ENCODE results near the gene DGCR8.
A peak's percentile ranks its signal among the peaks of the same experiment; 100 is the strongest.

DGCR8 gene

DNA sequence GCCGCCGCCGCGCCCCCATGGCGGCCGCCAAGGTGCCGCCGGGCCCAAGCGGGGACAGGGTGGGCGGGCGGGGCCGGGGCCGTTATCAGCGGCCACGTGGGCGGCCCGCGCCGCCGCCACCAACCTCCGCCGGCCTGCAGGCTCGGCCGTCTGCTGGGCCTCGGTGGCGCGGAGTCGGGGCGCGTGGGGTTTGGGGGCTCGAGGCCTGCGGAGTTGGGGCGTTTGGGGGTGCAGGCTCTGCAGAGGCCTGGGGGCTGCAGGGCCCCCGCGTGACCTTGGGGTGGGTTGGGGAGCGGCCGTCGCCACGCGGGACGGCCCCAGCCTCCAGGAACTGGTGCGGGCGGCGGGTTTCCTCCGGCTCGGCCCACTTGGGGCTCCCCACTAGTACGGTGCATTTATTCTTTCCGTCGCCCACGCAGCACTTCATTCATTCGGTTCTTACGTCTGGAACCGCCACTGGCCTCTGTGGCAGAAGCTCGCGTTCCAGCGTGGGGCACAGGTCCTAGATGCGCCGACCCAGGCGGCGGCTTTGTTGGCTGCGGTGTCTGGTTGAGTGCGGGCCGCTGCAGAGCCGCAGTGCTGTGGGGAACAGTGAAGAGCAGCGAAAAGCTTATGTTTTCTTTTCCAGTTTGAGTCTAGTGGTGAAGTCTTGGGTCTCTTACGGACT lies 37.7 kb downstream of the DGCR8 start:
- Histone ChIP-seq H3K27me3 (ENCODE audit: control insufficient read depth in 1 of 2, insufficient read depth in 2 of 2, low read length in 2 of 2) (no peaks in the 10 kb centered on the region), H3K36me3 (ENCODE audit: insufficient read depth, low read length) (peaks cover 49% of the 10 kb centered on the region), H3K4me1 (ENCODE audit: insufficient read depth, low read length) (peaks cover 23% of the 10 kb centered on the region), H3K4me3 (ENCODE audit: low read depth in 1 of 2, low read length in 2 of 2) (peak overlapping the region; percentile 73 to 78), H3K9ac (ENCODE audit: low read length) (peak overlapping the region; percentile 76), H3K9me3 (ENCODE audit: low read length) (no peaks in the 10 kb centered on the region), H3K27ac (ENCODE audit: low read depth, low read length) (peak overlapping the region; percentile 90)

- peaks cover 23% of the 10 kb centered on the region for H3K4me1 ChIP-seq (ENCODE audit: insufficient read depth, low read length)
- peaks cover 42% of the 10 kb centered on the region for H3K36me3 ChIP-seq (ENCODE audit: insufficient read depth, low read length)
- H3K4me3 ChIP-seq (ENCODE audit: low read depth in 1 of 2, low read length in 2 of 2) = peak overlapping the region; percentile 73 to 78
- H3K9me3 ChIP-seq (ENCODE audit: low read length) = no peaks in the 10 kb centered on the region
- H3K9ac ChIP-seq (ENCODE audit: low read length) = peak overlapping the region; percentile 76
- H3K27me3 ChIP-seq (ENCODE audit: control insufficient read depth in 1 of 2, insufficient read depth in 2 of 2, low read length in 2 of 2) = no peaks in the 10 kb centered on the region
- peak overlapping the region; percentile 66 for H3K27ac ChIP-seq (ENCODE audit: low read depth, low read length)
Measured at GRCh38 chr22:20118300-20119020, 38.4 kb downstream of the DGCR8 start.

DNA sequence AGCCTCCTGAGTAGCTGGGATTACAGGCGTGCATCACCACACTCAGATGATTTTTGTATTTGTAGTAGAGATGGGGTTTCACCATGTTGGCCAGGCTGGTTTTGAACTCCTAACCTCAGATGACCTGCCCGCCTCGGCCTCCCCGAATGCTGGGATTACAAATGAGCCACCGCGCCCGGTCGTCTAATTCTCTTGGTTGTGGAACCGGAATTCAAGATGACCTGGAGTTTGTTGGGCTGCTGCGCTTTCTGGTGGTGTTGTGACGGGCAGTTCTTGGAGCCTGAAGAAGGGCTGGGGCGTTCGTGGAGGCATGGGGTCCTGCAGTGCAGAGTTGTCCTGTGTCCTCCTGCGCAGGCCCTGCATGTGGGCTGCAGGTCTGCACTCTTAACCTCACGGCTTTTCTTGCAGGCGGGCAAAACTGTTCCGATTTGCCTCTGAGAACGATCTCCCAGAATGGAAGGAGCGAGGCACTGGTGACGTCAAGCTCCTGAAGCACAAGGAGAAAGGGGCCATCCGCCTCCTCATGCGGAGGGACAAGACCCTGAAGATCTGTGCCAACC lies 41.9 kb downstream of the DGCR8 start:
- Histone ChIP-seq H3K4me3 (ENCODE audit: low read depth in 1 of 2, low read length in 2 of 2) (no peak overlapping the region), H3K9me3 (ENCODE audit: low read length) (no peaks in the 10 kb centered on the region), H3K36me3 (ENCODE audit: insufficient read depth, low read length) (peaks cover 45% of the 10 kb centered on the region), H3K9ac (ENCODE audit: low read length) (no peak overlapping the region), H3K27ac (ENCODE audit: low read depth, low read length) (no peak overlapping the region), H3K27me3 (ENCODE audit: control insufficient read depth in 1 of 2, insufficient read depth in 2 of 2, low read length in 2 of 2) (no peaks in the 10 kb centered on the region), H3K4me1 (ENCODE audit: insufficient read depth, low read length) (peaks cover 10% of the 10 kb centered on the region)

GRCh38 chr22:20123366-20124082 lies 43.5 kb downstream of the DGCR8 start:
- H3K9me3 ChIP-seq (ENCODE audit: low read length) = no peaks in the 10 kb centered on the region
- no peak overlapping the region for H3K27ac ChIP-seq (ENCODE audit: low read depth, low read length)
- peaks cover 51% of the 10 kb centered on the region for H3K36me3 ChIP-seq (ENCODE audit: insufficient read depth, low read length)
- peaks cover 4% of the 10 kb centered on the region for H3K4me1 ChIP-seq (ENCODE audit: insufficient read depth, low read length)
- no peak overlapping the region for H3K9ac ChIP-seq (ENCODE audit: low read length)
- H3K4me3 ChIP-seq (ENCODE audit: low read depth in 1 of 2, low read length in 2 of 2) = no peak overlapping the region
- no peaks in the 10 kb centered on the region for H3K27me3 ChIP-seq (ENCODE audit: control insufficient read depth in 1 of 2, insufficient read depth in 2 of 2, low read length in 2 of 2)

DNA sequence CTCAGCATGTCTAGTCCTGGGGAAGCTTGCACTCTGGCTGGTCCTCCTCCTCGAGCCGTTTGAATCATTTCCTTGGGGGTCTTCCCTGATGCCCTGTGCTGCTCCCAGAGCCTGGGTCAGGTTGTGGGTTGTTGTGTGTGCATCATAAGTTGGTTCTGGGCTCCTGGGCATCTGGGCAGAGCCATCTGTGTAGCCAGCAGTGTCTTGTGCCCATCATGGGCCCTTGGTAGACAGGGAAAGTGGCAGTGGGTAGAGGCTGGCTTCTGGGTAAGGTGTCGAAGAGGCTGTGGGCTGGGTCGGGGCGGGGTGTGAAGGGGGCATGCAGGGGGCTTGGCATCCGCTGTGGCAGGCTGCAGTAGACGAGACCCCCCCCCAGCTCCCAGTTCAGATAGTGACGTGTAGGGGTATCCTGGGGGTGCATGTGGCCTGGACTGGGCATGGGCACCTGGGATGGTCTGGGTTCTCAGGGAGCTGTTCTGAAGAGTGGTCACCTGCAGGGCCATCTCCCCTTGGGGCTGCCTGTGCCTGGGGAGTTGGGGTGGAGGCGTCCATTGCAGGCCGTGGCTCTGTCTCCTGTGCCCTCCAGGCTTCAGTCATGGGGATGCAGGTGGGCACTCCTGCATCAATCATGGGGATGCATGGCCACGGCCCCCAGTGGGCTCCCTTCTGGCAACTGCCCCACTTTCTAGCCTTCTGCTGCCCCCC lies 44.2 kb downstream of the DGCR8 start:
- Histone ChIP-seq H3K9me3 (ENCODE audit: low read length) (no peaks in the 10 kb centered on the region), H3K27me3 (ENCODE audit: control insufficient read depth in 1 of 2, insufficient read depth in 2 of 2, low read length in 2 of 2) (no peaks in the 10 kb centered on the region), H3K4me3 (ENCODE audit: low read depth in 1 of 2, low read length in 2 of 2) (no peak overlapping the region), H3K27ac (ENCODE audit: low read depth, low read length) (no peak overlapping the region), H3K9ac (ENCODE audit: low read length) (no peak overlapping the region), H3K4me1 (ENCODE audit: insufficient read depth, low read length) (no peaks in the 10 kb centered on the region), H3K36me3 (ENCODE audit: insufficient read depth, low read length) (peaks cover 47% of the 10 kb centered on the region)

DNA sequence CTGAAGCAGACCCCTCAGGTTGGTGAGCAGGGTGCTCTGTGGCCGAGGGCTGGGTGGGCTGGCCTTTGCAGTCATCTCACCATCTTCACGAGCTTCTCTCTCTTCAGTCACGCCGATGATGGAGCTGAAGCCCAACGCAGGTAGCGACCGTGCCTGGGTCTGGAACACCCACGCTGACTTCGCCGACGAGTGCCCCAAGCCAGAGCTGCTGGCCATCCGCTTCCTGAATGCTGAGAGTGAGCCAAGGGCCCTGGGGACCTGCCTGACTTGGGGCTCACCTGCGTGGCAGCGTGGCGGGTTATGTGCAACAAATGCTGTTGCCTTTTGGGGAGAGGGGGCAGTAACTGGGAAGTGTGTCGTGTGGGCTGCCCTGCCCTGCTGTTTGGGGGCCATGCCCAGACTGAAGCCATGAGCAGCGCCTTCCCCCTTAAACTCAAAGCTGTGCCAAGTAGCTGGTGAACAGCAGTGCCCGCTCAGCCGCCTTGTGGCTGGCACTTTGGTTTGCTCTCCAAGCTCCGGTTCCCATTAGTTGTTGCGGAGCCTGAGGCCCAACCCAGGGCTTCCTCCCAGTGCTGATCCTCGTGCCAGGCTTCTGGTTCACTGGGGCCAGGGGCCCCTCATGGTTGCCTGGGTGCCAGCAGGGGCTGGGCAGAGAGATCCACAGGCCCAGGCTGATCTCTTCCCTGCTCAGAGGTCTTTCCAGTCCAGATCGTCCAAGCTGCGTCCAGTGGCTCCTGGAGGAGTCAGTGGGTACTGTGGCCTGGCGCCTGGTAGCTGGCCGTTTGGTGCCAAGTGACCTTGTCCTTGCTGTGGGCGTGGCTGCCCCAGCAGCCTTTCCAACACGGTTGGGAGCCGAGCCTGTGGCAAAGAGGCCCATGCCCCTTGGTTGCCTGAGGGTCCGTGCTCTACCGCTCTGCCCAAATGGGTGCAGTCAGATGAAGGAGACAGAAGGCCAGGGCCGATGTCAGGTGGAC lies 45.4 kb downstream of the DGCR8 start:
- H3K36me3 ChIP-seq (ENCODE audit: insufficient read depth, low read length) = peaks cover 35% of the 10 kb centered on the region
- H3K27me3 ChIP-seq (ENCODE audit: control insufficient read depth in 1 of 2, insufficient read depth in 2 of 2, low read length in 2 of 2) = no peaks in the 10 kb centered on the region
- H3K9me3 ChIP-seq (ENCODE audit: low read length) = no peaks in the 10 kb centered on the region
- no peak overlapping the region for H3K9ac ChIP-seq (ENCODE audit: low read length)
- H3K4me1 ChIP-seq (ENCODE audit: insufficient read depth, low read length) = no peaks in the 10 kb centered on the region
- no peak overlapping the region for H3K4me3 ChIP-seq (ENCODE audit: low read depth in 1 of 2, low read length in 2 of 2)
- H3K27ac ChIP-seq (ENCODE audit: low read depth, low read length) = no peak overlapping the region

GRCh38 chr22:20126284-20127029 lies 46.4 kb downstream of the DGCR8 start:
- Histone ChIP-seq H3K36me3 (ENCODE audit: insufficient read depth, low read length) (peaks cover 35% of the 10 kb centered on the region), H3K27me3 (ENCODE audit: control insufficient read depth in 1 of 2, insufficient read depth in 2 of 2, low read length in 2 of 2) (no peaks in the 10 kb centered on the region), H3K4me1 (ENCODE audit: insufficient read depth, low read length) (no peaks in the 10 kb centered on the region), H3K9me3 (ENCODE audit: low read length) (no peaks in the 10 kb centered on the region), H3K9ac (ENCODE audit: low read length) (no peak overlapping the region), H3K27ac (ENCODE audit: low read depth, low read length) (no peak overlapping the region), H3K4me3 (ENCODE audit: low read depth in 1 of 2, low read length in 2 of 2) (no peak overlapping the region)

GRCh38 chr22:20127318-20127868 lies 47.4 kb downstream of the DGCR8 start:
- Histone ChIP-seq H3K27me3 (ENCODE audit: control insufficient read depth in 1 of 2, insufficient read depth in 2 of 2, low read length in 2 of 2) (no peaks in the 10 kb centered on the region), H3K9ac (ENCODE audit: low read length) (no peak overlapping the region), H3K4me1 (ENCODE audit: insufficient read depth, low read length) (peaks cover under 1% of the 10 kb centered on the region), H3K9me3 (ENCODE audit: low read length) (no peaks in the 10 kb centered on the region), H3K27ac (ENCODE audit: low read depth, low read length) (no peak overlapping the region), H3K4me3 (ENCODE audit: low read depth in 1 of 2, low read length in 2 of 2) (no peak overlapping the region), H3K36me3 (ENCODE audit: insufficient read depth, low read length) (peaks cover 35% of the 10 kb centered on the region)

GRCh38 chr22:20127869-20128618 lies 48.0 kb downstream of the DGCR8 start:
- peaks cover 35% of the 10 kb centered on the region for H3K36me3 ChIP-seq (ENCODE audit: insufficient read depth, low read length)
- H3K9me3 ChIP-seq (ENCODE audit: low read length) = no peaks in the 10 kb centered on the region
- H3K27me3 ChIP-seq (ENCODE audit: control insufficient read depth in 1 of 2, insufficient read depth in 2 of 2, low read length in 2 of 2) = no peaks in the 10 kb centered on the region
- no peak overlapping the region for H3K4me3 ChIP-seq (ENCODE audit: low read depth in 1 of 2, low read length in 2 of 2)
- peaks cover 7% of the 10 kb centered on the region for H3K4me1 ChIP-seq (ENCODE audit: insufficient read depth, low read length)
- H3K9ac ChIP-seq (ENCODE audit: low read length) = no peak overlapping the region
- H3K27ac ChIP-seq (ENCODE audit: low read depth, low read length) = no peak overlapping the region
